ENCODE results near the gene CEP112.
"Not testable (repeated sequence)": the region's sequence is repeated elsewhere in the genome, so short reads cannot be mapped to it uniquely, and the experiment has no call there.

CEP112 gene

DNA sequence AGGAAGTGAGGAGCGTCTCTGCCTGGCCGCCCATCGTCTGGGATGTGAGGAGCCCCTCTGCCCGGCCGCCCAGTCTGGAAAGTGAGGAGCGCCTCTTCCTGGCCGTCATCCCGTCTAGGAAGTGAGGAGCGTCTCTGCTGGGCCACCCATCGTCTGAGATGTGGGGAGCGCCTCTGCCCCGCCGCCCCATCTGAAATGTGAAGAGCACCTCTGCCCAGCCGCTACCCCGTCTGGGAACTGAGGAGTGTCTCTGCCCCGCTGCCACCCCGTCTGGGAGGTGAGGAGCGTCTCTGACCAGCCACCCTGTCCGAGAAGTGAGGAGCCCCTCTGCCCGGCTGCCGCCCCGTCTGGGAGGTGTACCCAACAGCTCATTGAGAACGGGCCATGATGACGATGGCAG is 354.7 kb downstream of the CEP112 start:
- not testable (repeated sequence) for DNase-seq (ENCODE audit: low read depth, low spot score)

DNA sequence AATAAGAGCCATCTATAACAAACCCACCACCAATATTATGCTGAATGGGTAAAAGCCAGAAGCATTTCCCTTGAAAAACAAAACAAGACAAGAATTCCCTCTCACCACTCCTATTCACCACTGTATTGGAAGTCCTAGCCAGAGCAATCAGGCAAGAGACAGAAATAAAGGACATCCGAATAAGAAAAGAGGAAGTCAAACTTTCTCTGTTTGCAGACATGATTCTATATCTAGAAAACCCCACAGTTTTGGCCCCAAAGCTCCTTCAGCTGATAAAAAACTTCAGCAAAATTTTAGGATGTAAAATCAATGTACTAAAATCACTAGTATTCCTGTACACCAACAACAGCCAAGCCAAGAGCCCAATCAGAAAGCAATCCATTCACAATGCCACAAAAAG is 358.7 kb downstream of the CEP112 start:
- DNase-seq (ENCODE audit: low read depth, low spot score), result no peak

DNA sequence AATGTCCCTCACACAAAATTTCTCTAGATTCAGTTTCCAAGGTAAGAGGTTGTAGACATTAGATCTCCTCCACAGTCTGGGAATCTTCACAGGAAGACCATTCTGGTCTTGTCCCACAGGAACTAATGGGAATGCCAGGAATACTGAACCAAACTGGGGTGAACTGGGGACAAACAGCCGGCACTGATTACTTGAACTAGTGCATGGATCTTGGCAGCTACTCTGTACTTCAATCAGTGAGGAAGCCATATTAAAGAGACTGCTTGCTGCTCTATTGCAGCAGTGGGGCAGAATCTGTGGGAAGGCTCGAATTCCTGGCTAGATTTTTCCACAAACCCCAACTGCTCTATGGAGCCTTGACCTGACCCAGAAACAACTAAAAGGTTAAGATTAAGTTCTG is 361.6 kb downstream of the CEP112 start:
- no peak for DNase-seq (ENCODE audit: low read depth, low spot score)

DNA sequence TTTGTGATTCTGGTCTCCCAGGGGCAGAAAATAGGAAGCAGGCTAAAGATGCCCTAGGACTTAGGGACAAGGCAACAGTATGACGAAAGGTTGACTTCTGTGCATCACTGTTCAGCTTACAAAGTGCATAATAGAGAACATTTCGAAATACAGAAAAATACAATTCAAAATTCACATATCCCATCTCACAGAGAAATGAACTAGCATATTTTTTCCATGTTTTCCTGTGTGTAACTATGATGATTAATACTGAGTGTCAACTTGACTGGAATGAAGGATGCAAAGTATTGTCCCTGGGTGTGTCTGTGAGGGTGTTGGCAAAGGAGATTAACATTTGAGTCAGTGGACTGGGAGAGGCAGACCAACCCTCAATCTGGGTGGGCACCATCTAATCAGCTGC is 365.4 kb downstream of the CEP112 start:
- not testable (repeated sequence) for DNase-seq (ENCODE audit: low read depth, low spot score)

DNA sequence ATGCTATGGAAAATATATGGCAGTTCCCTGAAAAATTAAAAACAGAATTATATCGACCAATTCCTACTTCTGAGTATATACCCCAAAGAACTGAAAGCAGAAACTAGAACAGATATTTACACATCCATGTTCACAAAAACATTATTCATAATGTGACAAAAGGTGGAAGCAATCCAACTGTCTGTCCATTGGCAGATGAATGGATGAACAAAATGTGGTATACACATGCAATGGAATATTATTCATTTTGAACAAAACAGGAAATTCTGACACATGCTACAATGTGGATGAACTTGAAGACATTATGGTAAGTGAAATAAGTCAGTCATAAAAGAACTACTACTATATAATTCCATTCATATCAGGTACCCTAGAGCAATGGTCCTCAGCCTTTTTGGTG is 367.0 kb downstream of the CEP112 start:
- DNase-seq (ENCODE audit: low read depth, low spot score), result no peak

DNA sequence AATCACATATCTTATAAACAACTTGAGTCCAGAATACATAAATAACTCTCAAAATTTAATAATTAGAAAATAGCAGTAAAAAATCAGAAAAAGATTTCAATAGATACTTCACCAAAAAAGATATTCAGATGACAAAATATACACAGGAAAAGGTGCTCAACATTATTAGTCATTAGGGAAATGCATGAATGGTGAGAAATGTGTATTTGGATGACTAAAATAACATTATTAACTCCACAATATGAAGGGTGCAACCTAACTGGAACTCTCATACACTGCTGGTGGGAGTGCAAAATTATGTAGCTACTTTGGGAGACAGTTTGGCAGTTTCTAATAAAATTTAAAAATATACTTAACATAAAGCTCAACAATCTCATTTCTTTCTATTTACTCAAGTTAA is 368.2 kb downstream of the CEP112 start:
- no peak for DNase-seq (ENCODE audit: low read depth, low spot score)

DNA sequence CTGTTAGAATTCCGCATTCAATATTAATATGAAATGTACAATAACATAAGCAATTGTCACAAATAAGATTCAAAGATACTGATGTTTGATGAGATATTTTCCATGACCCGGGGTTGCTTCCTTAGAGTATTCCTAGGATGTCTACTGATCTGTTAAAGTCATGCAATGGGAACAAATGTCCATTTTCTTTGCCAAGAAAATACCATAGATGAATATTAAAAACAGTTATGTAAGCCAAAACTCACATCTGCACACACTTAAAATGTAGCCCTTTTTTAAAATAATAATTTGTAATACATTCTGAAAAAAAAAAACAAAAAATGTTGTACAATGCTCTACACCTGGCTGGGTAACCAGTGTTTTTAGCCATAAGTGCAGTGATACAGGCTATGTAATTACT is 371.1 kb downstream of the CEP112 start:
- DNase-seq (ENCODE audit: low read depth, low spot score), result no peak

DNA sequence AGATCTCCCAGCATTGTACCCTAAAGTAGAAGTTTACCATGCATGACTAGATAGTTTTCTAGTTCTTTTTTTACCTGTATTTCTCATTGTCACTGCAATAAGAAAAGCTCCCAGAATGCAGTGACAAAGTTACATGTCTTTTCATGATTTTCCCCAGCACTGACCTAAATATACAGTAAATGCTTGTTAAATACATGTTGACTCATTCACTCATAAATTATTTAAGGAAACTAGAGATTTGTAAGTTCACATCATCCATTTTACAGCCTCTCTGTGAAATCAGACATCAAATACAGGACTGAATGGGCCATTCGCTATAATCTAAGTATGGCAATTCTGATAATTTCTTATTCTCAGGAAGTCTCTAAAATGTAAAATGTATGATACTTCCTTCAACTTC is 371.6 kb downstream of the CEP112 start:
- no peak for DNase-seq (ENCODE audit: low read depth, low spot score)

DNA sequence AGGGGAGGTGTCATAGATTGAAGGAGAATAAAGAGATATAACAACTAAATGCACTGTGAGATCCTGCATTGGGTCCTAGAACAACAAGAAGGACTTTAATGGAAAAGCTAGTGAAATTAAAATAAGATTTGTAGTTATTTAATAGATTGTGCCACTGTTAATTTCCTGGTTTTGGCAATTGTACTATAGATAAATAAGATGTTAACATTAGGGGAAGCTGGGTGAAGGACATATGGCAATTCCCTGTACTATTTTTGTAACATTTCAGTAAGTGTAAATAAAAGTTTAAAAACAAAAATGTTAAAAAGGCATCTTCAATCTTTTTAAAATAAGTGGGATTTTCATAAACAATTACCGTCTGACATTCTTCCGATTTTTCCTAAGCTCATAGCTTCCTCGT is 372.1 kb downstream of the CEP112 start:
- no peak for DNase-seq (ENCODE audit: low read depth, low spot score)

DNA sequence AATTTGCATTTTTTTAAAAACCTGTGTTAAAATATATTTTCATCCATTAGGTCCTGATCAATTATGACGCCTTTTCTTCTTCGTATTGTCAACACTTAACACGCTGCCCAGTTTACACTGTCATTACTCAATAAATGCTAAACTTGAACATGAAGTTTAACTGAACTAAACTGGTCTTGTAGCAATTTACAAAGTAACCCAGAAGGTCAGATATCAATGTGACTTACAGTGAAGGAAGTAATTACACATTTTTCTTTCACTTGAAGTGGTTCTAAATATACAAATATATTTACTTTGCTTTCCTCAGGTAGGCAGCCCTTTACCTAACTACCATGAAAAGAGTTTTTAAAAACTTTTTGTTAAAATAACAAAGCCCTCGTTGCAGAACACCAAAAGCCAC is 374.0 kb downstream of the CEP112 start:
- DNase-seq (ENCODE audit: low read depth, low spot score), result no peak

DNA sequence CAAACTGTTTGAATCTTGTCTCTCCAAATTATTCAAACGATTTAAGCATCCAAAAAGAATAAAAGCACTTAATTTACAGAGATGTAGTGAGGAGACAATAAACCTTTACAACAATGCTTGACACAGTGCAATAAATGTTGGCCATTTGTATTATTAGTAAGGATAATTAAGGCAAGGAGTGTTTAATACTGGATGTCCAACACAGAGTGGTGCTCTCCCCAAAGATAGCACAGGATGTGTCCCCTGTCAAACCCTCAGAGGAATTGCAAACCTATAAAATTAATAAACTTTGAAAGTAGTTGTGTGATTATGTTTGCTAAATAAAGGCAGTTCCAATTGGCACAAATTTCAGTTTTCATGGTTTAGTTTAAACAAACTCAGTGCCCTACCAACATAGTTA is 377.5 kb downstream of the CEP112 start:
- DNase-seq (ENCODE audit: low read depth, low spot score), result no peak

DNA sequence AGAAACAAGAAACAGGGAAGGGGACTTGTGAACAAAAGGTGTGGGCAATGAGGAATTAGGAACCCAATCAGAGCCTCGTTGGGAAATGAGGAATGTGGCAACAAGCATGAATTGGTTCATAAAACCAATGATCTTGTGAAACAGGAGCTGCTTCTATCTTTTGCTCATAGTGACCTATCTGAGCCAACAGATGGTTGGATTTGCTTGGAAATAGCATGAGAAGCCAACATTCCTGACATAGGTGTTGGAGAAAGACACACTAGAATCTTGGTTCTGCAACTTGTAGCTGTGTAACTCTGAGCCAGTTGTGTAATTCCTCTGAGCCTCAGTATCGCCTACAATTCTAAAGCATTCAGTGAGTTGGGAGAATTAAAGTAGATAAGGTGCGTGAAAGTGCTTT is 378.6 kb downstream of the CEP112 start:
- no peak for DNase-seq (ENCODE audit: low read depth, low spot score)

DNA sequence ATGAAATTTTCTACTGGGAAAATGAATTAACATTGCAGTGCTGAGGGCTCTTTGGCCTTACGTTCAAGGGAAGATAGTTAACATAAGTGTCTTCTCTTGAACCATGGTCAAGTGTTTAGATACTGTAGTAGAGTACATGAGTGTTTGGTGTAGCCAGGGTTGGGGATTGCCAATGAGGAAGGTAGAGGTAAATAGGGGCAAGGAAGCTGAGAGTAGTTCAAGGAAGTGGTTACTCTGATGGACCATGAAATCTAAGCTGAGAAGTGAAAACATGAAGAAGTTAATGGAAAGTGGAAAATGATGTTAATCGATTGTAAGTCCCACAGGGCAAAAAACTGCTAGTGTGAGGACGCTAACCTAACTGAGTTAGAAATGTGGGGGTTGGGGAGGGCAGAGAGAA is 380.9 kb downstream of the CEP112 start:
- DNase-seq (ENCODE audit: low read depth, low spot score), result no peak

DNA sequence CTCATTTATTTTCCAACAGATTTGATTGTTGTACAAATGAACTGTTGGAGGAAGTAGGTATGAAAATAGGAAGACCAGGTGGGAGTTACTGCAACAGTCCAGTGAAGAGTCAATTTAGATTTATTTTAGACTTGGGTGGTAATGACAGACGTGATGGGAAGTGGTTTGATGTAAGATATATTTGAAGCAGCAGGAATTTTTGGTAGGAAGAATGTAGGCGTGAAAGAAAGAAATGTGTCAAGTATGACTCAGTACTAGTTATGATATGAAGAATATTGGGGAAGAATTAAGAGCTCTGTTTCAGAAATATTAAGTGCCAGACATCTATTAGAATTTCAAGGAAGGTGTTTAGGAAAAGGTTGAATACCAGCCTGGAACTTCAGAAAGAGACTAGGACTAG is 382.6 kb downstream of the CEP112 start:
- DNase-seq (ENCODE audit: low read depth, low spot score), result no peak

DNA sequence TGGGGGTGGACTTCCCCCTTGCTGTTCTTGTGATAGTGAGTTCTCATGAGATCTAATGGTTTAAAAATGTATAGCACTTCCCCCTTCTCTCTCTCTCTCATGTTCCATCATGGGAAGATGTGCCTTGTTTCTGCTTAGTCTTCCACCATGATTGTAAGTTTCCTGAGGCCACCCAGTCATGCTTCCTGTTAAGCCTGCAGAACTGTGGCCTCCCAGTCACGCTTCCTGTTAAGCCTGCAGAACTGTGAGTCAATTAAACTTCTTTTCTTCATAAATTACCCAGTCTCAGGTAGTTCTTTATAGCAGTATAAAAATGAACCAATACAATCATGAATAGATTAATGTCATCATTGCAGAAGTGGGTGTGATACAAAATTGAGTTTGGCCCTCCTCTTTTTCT is 383.4 kb downstream of the CEP112 start:
- not testable (repeated sequence) for DNase-seq (ENCODE audit: low read depth, low spot score)

DNA sequence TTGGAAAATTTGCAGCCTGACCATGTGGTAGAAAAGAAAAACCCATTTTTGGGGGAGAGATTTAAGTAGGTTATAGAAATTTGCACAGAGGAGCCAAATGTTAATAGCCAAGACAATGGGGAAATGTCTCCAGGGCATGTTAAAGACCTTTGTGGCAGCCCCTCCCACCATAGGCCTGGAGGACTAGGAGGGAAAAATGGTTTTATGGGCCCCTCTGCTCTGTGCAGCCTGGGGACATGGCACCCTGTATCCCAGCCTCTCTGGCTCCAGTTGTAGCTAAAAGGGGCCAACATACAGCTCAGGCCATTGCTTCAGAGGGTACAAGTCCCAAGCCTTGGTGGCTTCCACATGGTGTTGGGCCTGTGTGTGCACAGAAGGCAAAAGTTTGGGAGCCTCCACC is 384.6 kb downstream of the CEP112 start:
- no peak for DNase-seq (ENCODE audit: low read depth, low spot score)

DNA sequence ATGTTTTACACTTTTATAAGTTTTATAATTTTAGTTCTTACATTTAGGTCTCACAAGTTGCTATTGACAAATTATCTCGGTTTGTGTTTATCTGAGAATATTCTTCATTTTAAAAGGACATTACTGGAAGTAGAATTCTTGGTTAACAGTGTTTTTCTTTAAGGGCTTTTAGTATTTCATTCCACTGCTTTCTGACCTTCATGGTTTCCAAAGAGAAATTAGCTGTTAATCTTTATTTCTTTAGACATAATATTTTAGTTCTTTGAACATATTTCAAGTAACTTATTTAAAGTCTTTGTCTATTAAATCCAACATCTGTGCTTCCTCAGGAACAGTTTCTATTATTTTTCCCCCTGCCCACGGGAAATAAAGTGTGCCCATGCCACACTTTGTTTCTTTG is 390.4 kb downstream of the CEP112 start:
- no peak for DNase-seq (ENCODE audit: low read depth, low spot score)

DNA sequence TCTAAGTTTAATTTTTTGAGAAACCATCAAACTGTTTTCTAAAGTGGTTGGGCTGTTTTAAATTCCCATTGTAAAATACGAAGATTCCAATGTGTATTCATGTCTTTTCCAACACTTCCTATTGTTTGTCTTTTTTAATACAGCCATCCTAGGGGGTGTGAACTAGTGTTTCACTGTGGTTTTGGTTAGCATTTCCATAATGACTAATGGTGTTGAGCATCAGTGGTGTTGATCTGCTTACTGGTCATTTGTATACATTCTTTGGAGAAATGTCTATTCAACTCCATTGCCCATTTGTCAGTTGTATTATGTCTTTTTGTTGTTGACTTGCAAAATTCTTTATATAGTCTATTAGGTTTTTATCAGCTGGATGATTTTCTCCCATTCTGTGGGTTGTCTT is 391.3 kb downstream of the CEP112 start:
- DNase-seq (ENCODE audit: low read depth, low spot score), result peak; percentile 15

DNA sequence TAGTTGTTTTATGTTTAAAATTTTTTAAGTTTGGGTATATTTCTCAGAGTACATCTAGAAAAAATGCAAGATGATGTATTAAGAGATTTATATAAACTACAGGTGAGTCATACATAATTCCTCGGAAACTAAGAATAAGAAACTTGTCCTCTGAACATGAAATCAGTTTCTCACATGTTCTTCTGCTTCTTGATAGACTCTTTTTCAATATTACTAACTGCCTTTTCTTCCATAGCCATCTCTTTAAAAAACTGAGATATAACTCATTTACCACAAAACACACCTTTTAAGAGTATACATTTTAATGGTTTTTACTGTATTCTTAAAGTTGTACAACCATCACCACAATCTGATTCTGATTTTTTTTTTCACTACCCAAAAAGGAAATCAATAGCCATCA is 392.1 kb downstream of the CEP112 start:
- DNase-seq (ENCODE audit: low read depth, low spot score), result no peak

DNA sequence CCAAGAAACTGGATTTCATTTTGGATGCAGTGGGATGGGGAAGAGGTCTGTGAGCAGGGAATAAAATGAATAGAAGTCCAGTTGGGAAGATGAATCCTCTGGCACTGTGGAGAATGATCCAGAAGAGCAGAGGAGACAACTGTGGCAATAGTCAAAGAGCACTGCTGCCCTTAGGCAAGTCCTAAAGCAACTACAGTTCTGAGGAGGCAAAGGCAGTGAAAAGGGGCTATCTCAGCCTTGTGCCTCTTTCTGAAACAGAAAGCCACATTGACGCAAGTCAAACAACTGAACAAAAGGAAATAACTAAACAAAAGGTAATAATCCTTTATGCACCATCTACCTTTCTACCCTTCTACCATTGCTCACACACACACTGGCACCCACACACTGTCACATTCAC is 392.5 kb downstream of the CEP112 start:
- no peak for DNase-seq (ENCODE audit: low read depth, low spot score)

DNA sequence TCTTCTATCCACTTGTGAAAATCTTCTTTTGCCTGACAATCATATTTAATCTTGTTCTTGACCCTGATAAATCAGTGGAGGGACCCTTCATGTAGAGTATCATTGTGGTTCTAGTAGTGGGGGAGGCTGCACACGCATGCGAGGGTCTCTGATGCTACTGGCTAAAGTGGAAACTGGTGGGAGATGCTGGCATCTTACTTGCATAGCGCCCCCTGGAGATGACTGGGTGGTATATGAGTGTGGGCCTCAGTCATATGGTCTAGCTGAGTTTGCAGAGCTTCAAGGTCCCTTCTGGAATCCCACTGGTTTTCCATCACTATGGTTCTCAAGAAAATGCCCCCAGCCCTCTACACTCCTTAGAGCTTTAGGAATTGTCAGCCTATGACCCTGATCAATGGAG is 394.1 kb downstream of the CEP112 start:
- DNase-seq (ENCODE audit: low read depth, low spot score), result no peak

DNA sequence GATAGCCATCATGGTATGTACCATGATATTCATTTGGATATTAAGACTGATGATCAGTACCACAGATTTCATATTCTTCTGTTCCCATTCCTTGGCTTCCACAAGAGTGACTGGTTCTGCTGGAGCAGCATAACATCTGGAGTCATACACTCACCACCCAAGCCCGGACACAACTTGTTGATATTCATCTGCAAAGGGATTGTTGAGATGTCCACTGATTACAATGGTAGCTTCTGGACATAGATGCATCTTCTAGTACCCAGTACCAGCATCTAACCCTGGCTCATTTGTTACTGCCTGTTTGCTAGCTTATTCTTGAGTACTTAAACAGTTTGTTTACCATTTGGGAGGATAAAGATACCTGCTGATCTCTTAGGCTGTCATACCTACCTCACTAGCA is 394.8 kb downstream of the CEP112 start:
- no peak for DNase-seq (ENCODE audit: low read depth, low spot score)

DNA sequence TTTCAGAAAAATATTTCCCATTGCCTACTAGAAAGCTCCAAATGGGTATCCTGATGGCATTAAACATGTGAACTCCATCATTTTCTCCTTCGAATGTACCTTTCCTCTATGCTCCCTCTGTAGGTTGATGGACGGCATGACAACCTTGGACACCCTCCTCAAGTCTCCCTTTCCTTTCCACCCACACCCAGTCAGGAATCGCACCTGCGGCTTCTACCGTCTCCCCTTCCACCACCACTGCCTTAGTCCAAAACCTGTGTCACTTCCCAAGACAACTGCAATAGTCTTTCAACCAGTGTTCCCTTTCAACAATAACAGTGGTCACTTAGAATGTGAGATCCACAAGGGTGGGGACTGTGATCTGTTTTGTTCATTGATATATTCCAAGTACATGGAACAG is 397.4 kb downstream of the CEP112 start:
- no peak for DNase-seq (ENCODE audit: low read depth, low spot score)

DNA sequence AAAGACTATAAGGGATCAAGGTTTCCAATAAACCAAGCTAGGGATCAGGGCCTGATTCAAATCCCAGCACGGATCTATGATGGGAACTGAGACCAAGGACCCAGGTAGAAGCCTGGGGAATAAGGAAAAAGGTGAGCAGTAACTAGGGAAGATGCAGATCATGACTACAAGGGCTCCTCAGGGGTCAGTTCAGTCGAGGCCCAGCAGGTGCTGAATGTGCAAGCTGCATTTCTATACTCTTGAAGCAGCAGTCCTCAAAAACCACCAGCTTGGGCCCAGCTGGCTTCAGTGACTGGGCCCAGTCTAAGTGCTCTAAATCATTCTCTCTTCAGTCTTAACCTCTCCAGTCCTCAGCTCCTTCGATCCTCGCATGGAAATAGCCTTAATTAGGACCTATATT is 401.7 kb downstream of the CEP112 start:
- DNase-seq (ENCODE audit: low read depth, low spot score), result no peak

DNA sequence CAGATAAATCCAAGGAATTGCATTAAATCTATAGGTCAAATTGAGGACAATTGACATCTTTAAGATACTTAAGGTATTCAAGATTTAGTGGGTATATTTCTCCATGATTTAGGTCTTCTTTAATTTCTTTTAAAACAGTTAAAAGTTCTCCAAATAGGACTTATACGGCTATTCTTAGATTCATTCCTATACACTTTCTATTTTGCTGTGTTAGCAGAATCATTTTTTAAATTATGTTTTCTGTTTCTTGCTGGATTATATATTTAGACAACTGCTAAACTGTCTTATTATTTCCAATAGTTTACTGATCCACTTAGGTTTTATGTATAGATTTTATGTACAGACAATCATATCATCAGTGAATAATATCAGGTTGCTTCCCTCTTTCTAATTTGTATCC is 404.4 kb downstream of the CEP112 start:
- no peak for DNase-seq (ENCODE audit: low read depth, low spot score)
